PFSK-1 (cell line): ENCODE measurements around the gene WDR91.

Experiments
- FOXP2 ChIP-seq: optimal IDR thresholded peaks from 2 replicates; pipeline ENCODE3; 2011; ENCODE audit warnings: borderline replicate concordance, control low read depth, inconsistent platforms; ENCODE audit not compliant: insufficient read depth; ENCODE audit errors: extremely low read length, extremely low read depth
- POLR2AphosphoS5 ChIP-seq: IDR thresholded peaks from 2 replicates; pipeline ENCODE4 v1.6.1; 2012; ENCODE audit warnings: low read depth, mild to moderate bottlenecking, control low read depth, low read length, moderate library complexity
- SIN3A ChIP-seq: IDR thresholded peaks from 2 replicates; pipeline ENCODE4 v1.6.1; 2012; ENCODE audit warnings: mild to moderate bottlenecking, low read length, moderate library complexity, borderline replicate concordance; ENCODE audit not compliant: insufficient read depth
- TAF1 ChIP-seq: IDR thresholded peaks from 2 replicates; pipeline ENCODE4 v1.6.1; 2012; ENCODE audit warnings: low read length, control low read depth, borderline replicate concordance; ENCODE audit not compliant: insufficient read depth

GRCh38 chr7:135161669-135162068 lies 49.7 kb downstream of the WDR91 start:
- TF ChIP-seq SIN3A (no peak), POLR2AphosphoS5 (no peak), TAF1 (no peak), FOXP2 (no peak)
